ENCODE results near the gene FASLG.

DNA sequence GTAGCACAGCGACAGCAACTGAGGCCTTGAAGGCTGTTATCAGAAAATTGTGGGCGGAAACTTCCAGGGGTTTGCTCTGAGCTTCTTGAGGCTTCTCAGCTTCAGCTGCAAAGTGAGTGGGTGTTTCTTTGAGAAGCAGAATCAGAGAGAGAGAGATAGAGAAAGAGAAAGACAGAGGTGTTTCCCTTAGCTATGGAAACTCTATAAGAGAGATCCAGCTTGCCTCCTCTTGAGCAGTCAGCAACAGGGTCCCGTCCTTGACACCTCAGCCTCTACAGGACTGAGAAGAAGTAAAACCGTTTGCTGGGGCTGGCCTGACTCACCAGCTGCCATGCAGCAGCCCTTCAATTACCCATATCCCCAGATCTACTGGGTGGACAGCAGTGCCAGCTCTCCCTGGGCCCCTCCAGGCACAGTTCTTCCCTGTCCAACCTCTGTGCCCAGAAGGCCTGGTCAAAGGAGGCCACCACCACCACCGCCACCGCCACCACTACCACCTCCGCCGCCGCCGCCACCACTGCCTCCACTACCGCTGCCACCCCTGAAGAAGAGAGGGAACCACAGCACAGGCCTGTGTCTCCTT lies at the start of gene FASLG:
- no peak for TF ChIP-seq EZH2 (IDR thresholded peaks at IDR 0.05; ENCODE audit: borderline replicate concordance, low read depth, low read length, severe bottlenecking)
- TF ChIP-seq, protein P1, sequence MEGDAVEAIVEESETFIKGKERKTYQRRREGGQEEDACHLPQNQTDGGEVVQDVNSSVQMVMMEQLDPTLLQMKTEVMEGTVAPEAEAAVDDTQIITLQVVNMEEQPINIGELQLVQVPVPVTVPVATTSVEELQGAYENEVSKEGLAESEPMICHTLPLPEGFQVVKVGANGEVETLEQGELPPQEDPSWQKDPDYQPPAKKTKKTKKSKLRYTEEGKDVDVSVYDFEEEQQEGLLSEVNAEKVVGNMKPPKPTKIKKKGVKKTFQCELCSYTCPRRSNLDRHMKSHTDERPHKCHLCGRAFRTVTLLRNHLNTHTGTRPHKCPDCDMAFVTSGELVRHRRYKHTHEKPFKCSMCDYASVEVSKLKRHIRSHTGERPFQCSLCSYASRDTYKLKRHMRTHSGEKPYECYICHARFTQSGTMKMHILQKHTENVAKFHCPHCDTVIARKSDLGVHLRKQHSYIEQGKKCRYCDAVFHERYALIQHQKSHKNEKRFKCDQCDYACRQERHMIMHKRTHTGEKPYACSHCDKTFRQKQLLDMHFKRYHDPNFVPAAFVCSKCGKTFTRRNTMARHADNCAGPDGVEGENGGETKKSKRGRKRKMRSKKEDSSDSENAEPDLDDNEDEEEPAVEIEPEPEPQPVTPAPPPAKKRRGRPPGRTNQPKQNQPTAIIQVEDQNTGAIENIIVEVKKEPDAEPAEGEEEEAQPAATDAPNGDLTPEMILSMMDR (IDR thresholded peaks at IDR 0.05; ENCODE audit: borderline replicate concordance, extremely low read depth, low read length, poor library complexity, severe bottlenecking): no peak
